Fibroblast of mammary gland (primary cell): ENCODE data around the gene CENPP.

Experiments
- DNase-seq: peaks from one replicate; pipeline ENCODE4 v3.0.0-alpha.2; 2010; ENCODE audit warnings: low read depth
- H3K4me3 ChIP-seq: 2 replicates; pipeline ENCODE4 v1.5.1; 2011; ENCODE audit warnings: low read depth, mild to moderate bottlenecking, low read length, moderate library complexity; ENCODE audit not compliant: control insufficient read depth
- CTCF ChIP-seq: conservative IDR thresholded peaks from 2 replicates; pipeline ENCODE4 v1.5.1; 2011; ENCODE audit warnings: low read depth, low read length, inconsistent platforms; ENCODE audit not compliant: control insufficient read depth, insufficient read depth

CENPP gene

DNA sequence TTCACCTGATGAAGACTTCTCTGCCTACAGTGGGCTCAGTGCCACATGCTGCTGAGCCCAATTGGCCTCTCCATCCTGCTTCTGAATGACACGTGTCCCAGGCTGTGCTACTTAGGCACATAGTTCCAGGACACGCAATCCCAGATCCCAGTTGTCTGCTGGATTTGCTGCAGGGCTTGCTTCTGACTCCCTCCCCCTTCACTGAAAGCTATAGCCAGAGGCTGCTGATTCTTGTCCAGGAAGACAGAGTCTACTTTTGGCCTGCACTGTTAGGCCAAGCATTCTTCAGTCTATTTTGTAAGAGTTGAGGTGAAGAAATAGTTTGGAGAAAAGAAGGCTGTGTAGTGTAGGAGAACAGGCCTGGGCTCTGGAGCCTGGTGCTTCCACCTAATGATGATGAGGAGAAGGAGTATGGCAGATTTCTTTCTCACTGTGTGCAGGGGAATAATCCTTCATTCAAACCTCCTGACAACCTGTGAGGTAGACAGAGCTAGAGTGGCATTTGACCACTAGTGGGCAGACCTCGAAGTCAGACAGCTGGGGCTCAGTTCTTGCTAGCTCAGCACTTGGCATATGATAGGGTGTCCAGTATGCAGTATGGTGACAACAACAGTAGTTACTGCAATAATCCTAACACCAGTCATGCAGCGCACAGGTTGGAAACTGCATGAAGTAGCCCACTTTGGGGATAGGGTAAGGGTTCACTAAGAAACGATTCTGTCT lies 176.1 kb downstream of the CENPP start:
- peak; percentile 55 for DNase-seq
- peak; percentile 57 for TF ChIP-seq CTCF
- no peak overlapping the region for H3K4me3 ChIP-seq

DNA sequence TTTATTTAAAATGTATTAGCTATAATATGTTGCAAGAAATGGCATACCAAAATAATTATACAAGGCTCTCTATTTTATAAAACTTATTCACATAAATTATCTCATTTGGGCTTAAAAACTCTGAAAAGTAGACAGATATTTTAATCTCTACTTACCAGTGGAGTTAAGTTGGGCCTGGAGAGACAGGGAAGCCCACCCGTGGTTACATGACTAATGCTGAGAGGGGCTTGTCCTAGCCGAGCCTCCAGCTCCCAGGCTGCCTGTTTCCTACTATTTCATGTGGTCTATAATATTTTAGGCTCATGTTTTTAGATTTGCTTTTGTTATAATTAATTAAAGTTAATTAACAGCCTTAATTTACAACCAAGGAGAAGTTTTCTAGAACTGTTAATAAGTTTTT lies 177.4 kb downstream of the CENPP start:
- H3K4me3 ChIP-seq: no peak overlapping the region
- no peak for DNase-seq
- TF ChIP-seq CTCF: no peak

GRCh38 chr9:92504881-92505280 lies 179.1 kb downstream of the CENPP start:
- H3K4me3 ChIP-seq: no peak overlapping the region
- DNase-seq: peak; percentile 38
- TF ChIP-seq CTCF: no peak

DNA sequence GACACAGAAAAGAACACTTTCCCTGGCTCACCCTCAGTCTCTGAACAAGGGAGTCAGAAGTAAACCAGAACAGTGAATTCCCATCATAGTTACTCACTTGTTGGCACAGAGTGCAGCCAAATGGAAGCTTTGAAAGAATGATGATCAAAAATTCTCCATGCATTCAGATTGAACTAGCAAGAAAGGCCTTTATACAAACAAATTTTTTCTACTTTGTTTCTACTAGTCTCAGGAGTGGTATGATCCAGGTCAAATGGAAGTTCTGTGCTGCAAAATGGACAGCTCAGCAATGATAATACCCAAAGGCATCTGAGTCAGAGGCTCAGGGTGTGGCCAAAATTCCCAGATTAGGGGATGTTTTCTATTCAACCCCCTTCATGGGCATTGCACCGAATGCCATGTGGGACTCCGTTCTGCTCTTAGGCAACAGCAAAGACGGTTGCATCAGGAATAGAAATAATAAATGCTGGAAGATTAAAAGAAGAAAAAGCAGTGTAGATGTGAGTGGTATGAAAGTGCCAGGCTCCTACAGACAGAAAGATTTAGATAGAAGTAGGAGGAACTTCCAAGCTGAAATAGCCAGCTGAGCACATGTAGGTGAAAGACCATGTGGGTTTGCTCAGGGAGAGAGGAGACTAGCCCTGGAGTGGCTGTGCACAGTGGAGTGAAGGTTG lies 180.6 kb downstream of the CENPP start:
- TF ChIP-seq CTCF: no peak
- peak; percentile 94 for DNase-seq
- peak overlapping the region; percentile 11 for H3K4me3 ChIP-seq

DNA sequence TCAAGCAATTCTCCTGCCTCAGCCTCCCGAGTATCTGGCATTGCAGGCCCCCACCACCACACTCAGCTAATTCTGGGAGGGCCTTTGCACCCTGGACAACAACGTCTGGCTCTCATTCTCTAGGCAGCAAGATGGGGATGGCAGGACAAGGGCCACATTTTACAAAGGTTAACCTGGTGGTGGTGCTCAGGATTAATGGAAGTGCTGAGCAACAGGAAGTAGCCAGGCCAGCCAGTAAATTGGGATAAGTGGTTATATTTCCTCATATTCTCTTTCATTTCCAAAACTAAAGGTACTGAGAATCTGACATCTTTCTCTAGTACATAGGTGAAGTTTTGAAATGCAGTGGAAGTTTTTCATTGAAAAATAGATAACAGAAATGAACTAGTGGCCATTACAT lies 181.3 kb downstream of the CENPP start:
- DNase-seq: peak; percentile 21
- no peak for TF ChIP-seq CTCF
- no peak overlapping the region for H3K4me3 ChIP-seq

DNA sequence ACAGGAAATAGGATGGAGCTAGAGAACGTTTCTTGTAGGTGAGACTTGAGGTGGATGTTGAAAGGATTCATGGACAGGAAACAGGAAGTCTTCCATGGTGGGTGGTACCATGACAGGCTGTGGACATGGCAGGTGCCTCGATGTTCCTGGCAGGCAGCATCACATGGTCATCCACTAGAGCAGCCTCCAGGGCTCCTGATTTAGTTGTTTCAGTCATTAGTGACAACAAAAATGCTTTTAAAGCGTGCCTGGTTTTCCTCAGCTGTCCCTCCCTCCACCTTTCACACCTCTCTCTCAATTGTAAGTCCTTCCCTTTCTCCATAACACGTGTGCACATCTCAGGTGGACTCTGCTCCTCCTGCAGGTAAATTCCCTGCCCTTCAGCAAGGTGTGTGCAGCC lies 181.7 kb downstream of the CENPP start:
- TF ChIP-seq CTCF: no peak
- no peak overlapping the region for H3K4me3 ChIP-seq
- no peak for DNase-seq
